Measurements from ENCODE around the gene COG5.

GRCh38 chr7:107232568-107233090 lies 331.1 kb downstream of the COG5 start:
- no peak for TF ChIP-seq CTCF (IDR thresholded peaks at IDR 0.05)
- no peak for TF ChIP-seq POLR2AphosphoS5 (IDR thresholded peaks at IDR 0.05; ENCODE audit: low read depth, low read length)
- TF ChIP-seq TCF7L2 (IDR thresholded peaks at IDR 0.05; ENCODE audit: low read depth, low read length), result no peak
- TF ChIP-seq REST (IDR thresholded peaks at IDR 0.05; ENCODE audit: insufficient read depth in 1 of 2, low read depth in 2 of 2, low read length in 1 of 2), result no peak
